Caco-2 (cell line): ENCODE data around the gene SLC35A1. TPM values are rescaled to one million over a fixed set of nuclear protein-coding genes. Genes with fewer than 3 reads are reported as not detected.

Experiments
- BruUV-seq: library from RNA; stranded (reverse); fragments of 400-500 nt; replicated peaks from 2 replicates; lab custom pipeline; 2021; lab: Mats Ljungman, UMichigan
- CTCF ChIA-PET: fragments of 300-600 bp; sonication (Branson Sonifier 250); formaldehyde crosslinking; loops from one replicate; lab custom pipeline; 2022; ENCODE audit warnings: antibody characterized with exemption; lab: Charles Lee
- POLR2A ChIA-PET: fragments of 300-600 bp; sonication (Branson Sonifier 250); formaldehyde crosslinking; loops from one replicate; lab custom pipeline; 2022; ENCODE audit warnings: antibody characterized with exemption; lab: Charles Lee
- DNase-seq, 2 experiments: peaks; one replicate each; pipeline versions ENCODE4 v3.0.0 to v3.0.0-alpha.2; 2020 to 2022
- H3K27me3 ChIP-seq: replicated peaks from 2 replicates; pipeline ENCODE4 v1.6.0; 2011; ENCODE audit warnings: low read length; ENCODE audit not compliant: control insufficient read depth, insufficient read depth
- H3K36me3 ChIP-seq: 2 replicates; pipeline ENCODE4 v1.5.1; 2011; ENCODE audit warnings: low read length; ENCODE audit not compliant: control insufficient read depth, insufficient read depth
- H3K4me1 ChIP-seq: fragments of 250-450 bp; sonication (Bioruptor Pico); 2 replicates; pipeline ENCODE4 v1.5.1; 2020; ENCODE audit warnings: mild to moderate bottlenecking
- H3K4me3 ChIP-seq: 2 replicates; pipeline ENCODE4 v1.5.1; 2011; ENCODE audit warnings: low read depth, mild to moderate bottlenecking, control low read depth, low read length
- H3K9me3 ChIP-seq: fragments of 250-450 bp; sonication (Bioruptor Pico); 2 replicates; pipeline ENCODE4 v1.5.1; 2020; ENCODE audit warnings: mild to moderate bottlenecking, moderate library complexity
- H3K27ac Mint-ChIP-seq: one replicate; pipeline ENCODE4 v1.8.0; 2022; ENCODE audit warnings: mixed read lengths; ENCODE audit not compliant: unreplicated experiment
- H3K27me3 Mint-ChIP-seq: one replicate; pipeline ENCODE4 v1.8.0; 2022; ENCODE audit warnings: mixed read lengths; ENCODE audit not compliant: insufficient read depth, unreplicated experiment
- H3K36me3 Mint-ChIP-seq: one replicate; pipeline ENCODE4 v1.8.0; 2022; ENCODE audit warnings: mild to moderate bottlenecking, mixed read lengths; ENCODE audit not compliant: insufficient read depth, unreplicated experiment
- H3K4me1 Mint-ChIP-seq: one replicate; pipeline ENCODE4 v1.8.0; 2022; ENCODE audit warnings: low read depth, mixed read lengths; ENCODE audit not compliant: unreplicated experiment
- H3K4me3 Mint-ChIP-seq: one replicate; pipeline ENCODE4 v1.8.0; 2022; ENCODE audit warnings: mild to moderate bottlenecking, moderate library complexity, mixed read lengths; ENCODE audit not compliant: unreplicated experiment
- H3K9me3 Mint-ChIP-seq: one replicate; pipeline ENCODE4 v1.8.0; 2022; ENCODE audit warnings: mixed read lengths; ENCODE audit not compliant: unreplicated experiment
- intact Hi-C: fragments of 100-400 bp; cut with micrococcal nuclease; formaldehyde crosslinking; loops from one replicate; pipeline ENCODE4 v1.10.0; 2022; ENCODE audit not compliant: unreplicated experiment
- total RNA-seq: library from RNA; stranded (reverse); gene quantifications from 2 replicates; pipeline ENCODE4 v1.2.3, GENCODE V29; 2022
- TF ChIP-seq, protein P1 (sequence below), 2 experiments: fragments of 200-600 bp in 1 of 2; IDR thresholded peaks; 1 replicate in 1 of 2; 2 replicates in 1 of 2; pipeline versions ENCODE4 v1.5.1 to v1.8.0; 2011 to 2022; ENCODE audit warnings: antibody characterized with exemption in 1 of 2, control low read depth in 1 of 2, inconsistent platforms in 1 of 2, low read depth in 1 of 2, low read length in 1 of 2, mild to moderate bottlenecking in 1 of 2, moderate library complexity in 1 of 2; ENCODE audit not compliant: insufficient read depth in 1 of 2, severe bottlenecking in 1 of 2, unreplicated experiment in 1 of 2

SLC35A1 gene
- total RNA-seq, 1 experiment from 2014 or later = 12.7 TPM

- TF ChIP-seq, protein P1, sequence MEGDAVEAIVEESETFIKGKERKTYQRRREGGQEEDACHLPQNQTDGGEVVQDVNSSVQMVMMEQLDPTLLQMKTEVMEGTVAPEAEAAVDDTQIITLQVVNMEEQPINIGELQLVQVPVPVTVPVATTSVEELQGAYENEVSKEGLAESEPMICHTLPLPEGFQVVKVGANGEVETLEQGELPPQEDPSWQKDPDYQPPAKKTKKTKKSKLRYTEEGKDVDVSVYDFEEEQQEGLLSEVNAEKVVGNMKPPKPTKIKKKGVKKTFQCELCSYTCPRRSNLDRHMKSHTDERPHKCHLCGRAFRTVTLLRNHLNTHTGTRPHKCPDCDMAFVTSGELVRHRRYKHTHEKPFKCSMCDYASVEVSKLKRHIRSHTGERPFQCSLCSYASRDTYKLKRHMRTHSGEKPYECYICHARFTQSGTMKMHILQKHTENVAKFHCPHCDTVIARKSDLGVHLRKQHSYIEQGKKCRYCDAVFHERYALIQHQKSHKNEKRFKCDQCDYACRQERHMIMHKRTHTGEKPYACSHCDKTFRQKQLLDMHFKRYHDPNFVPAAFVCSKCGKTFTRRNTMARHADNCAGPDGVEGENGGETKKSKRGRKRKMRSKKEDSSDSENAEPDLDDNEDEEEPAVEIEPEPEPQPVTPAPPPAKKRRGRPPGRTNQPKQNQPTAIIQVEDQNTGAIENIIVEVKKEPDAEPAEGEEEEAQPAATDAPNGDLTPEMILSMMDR (IDR thresholded peaks at IDR 0.05; ENCODE audit: insufficient read depth in 1 of 2, low read depth in 1 of 2, low read length in 1 of 2, severe bottlenecking in 1 of 2, unreplicated experiment in 1 of 2) = no peak
- Histone ChIP-seq H3K4me1 (no peaks in the 10 kb centered on the region), H3K36me3 (peaks cover 3% of the 10 kb centered on the region), H3K27me3 (no peaks in the 10 kb centered on the region), H3K9me3 (no peaks in the 10 kb centered on the region), H3K4me3 (no peak overlapping the region)
- Mint-ChIP-seq H3K9me3 (no peaks in the 10 kb centered on the region), H3K4me1 (no peaks in the 10 kb centered on the region), H3K27ac (no peak overlapping the region), H3K27me3 (no peaks in the 10 kb centered on the region), H3K4me3 (no peak overlapping the region), H3K36me3 (peaks cover 60% of the 10 kb centered on the region)
- ChIA-PET POLR2A (no interaction called here), CTCF (no interaction called here)
- intact Hi-C loops = no loop called here
- BruUV-seq = no TSS peak
- no peak for DNase-seq
Measured at GRCh38 chr6:87541041-87541440, 68.3 kb downstream of the SLC35A1 start.

DNA sequence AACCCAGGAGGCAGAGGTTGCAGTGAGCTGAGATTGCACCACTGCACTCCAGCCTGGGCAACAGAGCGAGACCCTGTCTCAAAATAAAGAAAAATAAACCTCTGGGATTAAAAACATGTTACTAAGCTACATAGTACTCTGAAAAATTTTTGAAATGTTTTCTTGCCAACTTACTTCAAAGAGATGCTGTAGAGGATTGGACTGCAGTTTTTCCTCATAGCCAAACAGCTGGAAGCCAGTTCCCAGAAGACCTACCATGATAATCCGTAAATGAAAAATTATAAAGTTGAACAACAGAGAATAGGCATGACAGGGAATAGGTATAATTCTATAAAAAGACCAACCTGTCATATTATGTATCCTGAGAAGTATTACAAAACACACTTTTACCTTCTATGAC, 69.0 kb downstream of the SLC35A1 start:
- Histone ChIP-seq H3K4me1 (no peaks in the 10 kb centered on the region), H3K4me3 (no peak overlapping the region), H3K36me3 (peaks cover 3% of the 10 kb centered on the region), H3K9me3 (no peaks in the 10 kb centered on the region), H3K27me3 (no peaks in the 10 kb centered on the region)
- ChIA-PET CTCF (no interaction called here), POLR2A (no interaction called here)
- Mint-ChIP-seq H3K4me1 (no peaks in the 10 kb centered on the region), H3K36me3 (peaks cover 67% of the 10 kb centered on the region), H3K27ac (no peak overlapping the region), H3K9me3 (no peaks in the 10 kb centered on the region), H3K4me3 (no peak overlapping the region), H3K27me3 (no peaks in the 10 kb centered on the region)
- DNase-seq = no peak
- TF ChIP-seq, protein P1 (IDR thresholded peaks at IDR 0.05; ENCODE audit: insufficient read depth in 1 of 2, low read depth in 1 of 2, low read length in 1 of 2, severe bottlenecking in 1 of 2, unreplicated experiment in 1 of 2) = no peak
- no TSS peak for BruUV-seq
- intact Hi-C loops = no loop called here

- BruUV-seq = no TSS peak
Measured at GRCh38 chr6:87543696-87544473, 71.1 kb downstream of the SLC35A1 start.

More at GRCh38 chr6:87543696-87544473, 71.1 kb downstream of the SLC35A1 start:
- no peaks in the 10 kb centered on the region for H3K4me1 Mint-ChIP-seq
- ChIA-PET CTCF (no interaction called here), POLR2A (no interaction called here)
- intact Hi-C loops = no loop called here
- no peak overlapping the region for H3K4me3 Mint-ChIP-seq
- TF ChIP-seq, protein P1 (IDR thresholded peaks at IDR 0.05; ENCODE audit: insufficient read depth in 1 of 2, low read depth in 1 of 2, low read length in 1 of 2, severe bottlenecking in 1 of 2, unreplicated experiment in 1 of 2) = no peak
- H3K27ac Mint-ChIP-seq = no peak overlapping the region
- no peaks in the 10 kb centered on the region for H3K27me3 ChIP-seq
- no peak overlapping the region for H3K4me3 ChIP-seq
- peaks cover 69% of the 10 kb centered on the region for H3K36me3 Mint-ChIP-seq
- peaks cover 3% of the 10 kb centered on the region for H3K36me3 ChIP-seq
- no peaks in the 10 kb centered on the region for H3K27me3 Mint-ChIP-seq
- H3K9me3 ChIP-seq = no peaks in the 10 kb centered on the region
- DNase-seq = no peak
- H3K4me1 ChIP-seq = no peaks in the 10 kb centered on the region
- no peaks in the 10 kb centered on the region for H3K9me3 Mint-ChIP-seq
